Measurements from ENCODE around the gene SHKBP1. TPM values are rescaled to one million over a fixed set of nuclear protein-coding genes. Genes with fewer than 3 reads are reported as not detected.
A peak's percentile ranks its signal among the peaks of the same experiment; 100 is the strongest.

SHKBP1 gene
- total and polyA plus RNA-seq, 9 of the 15 experiments (the other 6 are each of a cell fraction or from before 2014, with no cell fraction given), result 1.2 to 58.1 (median 22.3) TPM

DNA sequence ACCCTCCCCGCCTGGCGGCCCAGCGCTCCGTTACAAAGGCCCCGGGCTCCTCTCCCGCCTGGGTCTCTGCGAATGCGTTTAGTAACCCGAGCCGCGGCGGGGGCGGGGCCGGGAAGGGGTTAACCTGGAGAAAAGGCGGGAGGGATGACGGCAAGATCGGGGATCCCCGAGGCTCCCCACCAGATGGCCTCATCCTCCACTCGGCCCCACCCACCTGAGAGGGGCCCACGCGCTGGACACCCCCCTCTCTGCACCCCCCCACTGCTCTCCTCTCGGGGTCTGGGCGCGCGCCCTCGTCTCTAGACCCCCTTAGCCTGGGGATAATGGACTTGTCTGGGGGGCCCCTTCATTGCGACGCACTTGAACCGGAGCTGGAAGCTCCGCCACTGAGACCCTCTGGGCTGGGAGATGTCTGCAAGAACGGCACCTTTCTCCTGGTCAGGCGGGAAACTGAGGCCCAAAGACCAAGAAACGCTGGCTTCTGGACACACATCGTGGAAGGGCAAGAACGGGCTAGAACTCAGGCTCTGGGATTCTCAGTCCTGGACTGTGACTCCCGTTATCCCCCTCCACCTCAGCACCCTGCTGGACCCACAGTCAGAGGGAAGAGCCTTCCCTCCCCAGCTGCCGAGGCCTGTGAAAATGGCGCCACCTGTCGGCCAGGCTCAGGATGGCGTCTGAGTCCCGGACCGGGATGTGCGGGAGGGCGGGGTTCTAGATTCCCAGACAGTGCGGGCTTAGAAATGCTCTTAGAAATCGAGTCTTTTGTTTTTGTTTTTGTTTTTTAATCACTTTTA is 21.6 kb downstream of the SHKBP1 start (continued):
- TF ChIP-seq, protein P1, sequence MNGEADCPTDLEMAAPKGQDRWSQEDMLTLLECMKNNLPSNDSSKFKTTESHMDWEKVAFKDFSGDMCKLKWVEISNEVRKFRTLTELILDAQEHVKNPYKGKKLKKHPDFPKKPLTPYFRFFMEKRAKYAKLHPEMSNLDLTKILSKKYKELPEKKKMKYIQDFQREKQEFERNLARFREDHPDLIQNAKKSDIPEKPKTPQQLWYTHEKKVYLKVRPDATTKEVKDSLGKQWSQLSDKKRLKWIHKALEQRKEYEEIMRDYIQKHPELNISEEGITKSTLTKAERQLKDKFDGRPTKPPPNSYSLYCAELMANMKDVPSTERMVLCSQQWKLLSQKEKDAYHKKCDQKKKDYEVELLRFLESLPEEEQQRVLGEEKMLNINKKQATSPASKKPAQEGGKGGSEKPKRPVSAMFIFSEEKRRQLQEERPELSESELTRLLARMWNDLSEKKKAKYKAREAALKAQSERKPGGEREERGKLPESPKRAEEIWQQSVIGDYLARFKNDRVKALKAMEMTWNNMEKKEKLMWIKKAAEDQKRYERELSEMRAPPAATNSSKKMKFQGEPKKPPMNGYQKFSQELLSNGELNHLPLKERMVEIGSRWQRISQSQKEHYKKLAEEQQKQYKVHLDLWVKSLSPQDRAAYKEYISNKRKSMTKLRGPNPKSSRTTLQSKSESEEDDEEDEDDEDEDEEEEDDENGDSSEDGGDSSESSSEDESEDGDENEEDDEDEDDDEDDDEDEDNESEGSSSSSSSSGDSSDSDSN (IDR thresholded peaks at IDR 0.05; ENCODE audit: borderline replicate concordance in 1 of 2, low read depth in 2 of 2, low read length in 2 of 2), result peak in 1 of 2 experiments; percentile 79; a peak in 1 of 4 replicates
- TF ChIP-seq, protein P2, sequence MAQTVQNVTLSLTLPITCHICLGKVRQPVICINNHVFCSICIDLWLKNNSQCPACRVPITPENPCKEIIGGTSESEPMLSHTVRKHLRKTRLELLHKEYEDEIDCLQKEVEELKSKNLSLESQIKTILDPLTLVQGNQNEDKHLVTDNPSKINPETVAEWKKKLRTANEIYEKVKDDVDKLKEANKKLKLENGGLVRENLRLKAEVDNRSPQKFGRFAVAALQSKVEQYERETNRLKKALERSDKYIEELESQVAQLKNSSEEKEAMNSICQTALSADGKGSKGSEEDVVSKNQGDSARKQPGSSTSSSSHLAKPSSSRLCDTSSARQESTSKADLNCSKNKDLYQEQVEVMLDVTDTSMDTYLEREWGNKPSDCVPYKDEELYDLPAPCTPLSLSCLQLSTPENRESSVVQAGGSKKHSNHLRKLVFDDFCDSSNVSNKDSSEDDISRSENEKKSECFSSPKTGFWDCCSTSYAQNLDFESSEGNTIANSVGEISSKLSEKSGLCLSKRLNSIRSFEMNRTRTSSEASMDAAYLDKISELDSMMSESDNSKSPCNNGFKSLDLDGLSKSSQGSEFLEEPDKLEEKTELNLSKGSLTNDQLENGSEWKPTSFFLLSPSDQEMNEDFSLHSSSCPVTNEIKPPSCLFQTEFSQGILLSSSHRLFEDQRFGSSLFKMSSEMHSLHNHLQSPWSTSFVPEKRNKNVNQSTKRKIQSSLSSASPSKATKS (CRISPR knock-in tag; IDR thresholded peaks at IDR 0.05), result no peak
- TF ChIP-seq, protein P3, sequence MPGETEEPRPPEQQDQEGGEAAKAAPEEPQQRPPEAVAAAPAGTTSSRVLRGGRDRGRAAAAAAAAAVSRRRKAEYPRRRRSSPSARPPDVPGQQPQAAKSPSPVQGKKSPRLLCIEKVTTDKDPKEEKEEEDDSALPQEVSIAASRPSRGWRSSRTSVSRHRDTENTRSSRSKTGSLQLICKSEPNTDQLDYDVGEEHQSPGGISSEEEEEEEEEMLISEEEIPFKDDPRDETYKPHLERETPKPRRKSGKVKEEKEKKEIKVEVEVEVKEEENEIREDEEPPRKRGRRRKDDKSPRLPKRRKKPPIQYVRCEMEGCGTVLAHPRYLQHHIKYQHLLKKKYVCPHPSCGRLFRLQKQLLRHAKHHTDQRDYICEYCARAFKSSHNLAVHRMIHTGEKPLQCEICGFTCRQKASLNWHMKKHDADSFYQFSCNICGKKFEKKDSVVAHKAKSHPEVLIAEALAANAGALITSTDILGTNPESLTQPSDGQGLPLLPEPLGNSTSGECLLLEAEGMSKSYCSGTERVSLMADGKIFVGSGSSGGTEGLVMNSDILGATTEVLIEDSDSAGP (CRISPR knock-in tag; IDR thresholded peaks at IDR 0.05), result no peak
- TF ChIP-seq CBFA2T2 (conservative IDR thresholded peaks at IDR 0.05), result no peak
- no peak for TF ChIP-seq KAT2B (IDR thresholded peaks at IDR 0.05; ENCODE audit: low read depth, low read length)
- TF ChIP-seq HNRNPK (IDR thresholded peaks at IDR 0.05; ENCODE audit: low read depth, low read length, poor library complexity, severe bottlenecking), result no peak
- TF ChIP-seq, protein P4, sequence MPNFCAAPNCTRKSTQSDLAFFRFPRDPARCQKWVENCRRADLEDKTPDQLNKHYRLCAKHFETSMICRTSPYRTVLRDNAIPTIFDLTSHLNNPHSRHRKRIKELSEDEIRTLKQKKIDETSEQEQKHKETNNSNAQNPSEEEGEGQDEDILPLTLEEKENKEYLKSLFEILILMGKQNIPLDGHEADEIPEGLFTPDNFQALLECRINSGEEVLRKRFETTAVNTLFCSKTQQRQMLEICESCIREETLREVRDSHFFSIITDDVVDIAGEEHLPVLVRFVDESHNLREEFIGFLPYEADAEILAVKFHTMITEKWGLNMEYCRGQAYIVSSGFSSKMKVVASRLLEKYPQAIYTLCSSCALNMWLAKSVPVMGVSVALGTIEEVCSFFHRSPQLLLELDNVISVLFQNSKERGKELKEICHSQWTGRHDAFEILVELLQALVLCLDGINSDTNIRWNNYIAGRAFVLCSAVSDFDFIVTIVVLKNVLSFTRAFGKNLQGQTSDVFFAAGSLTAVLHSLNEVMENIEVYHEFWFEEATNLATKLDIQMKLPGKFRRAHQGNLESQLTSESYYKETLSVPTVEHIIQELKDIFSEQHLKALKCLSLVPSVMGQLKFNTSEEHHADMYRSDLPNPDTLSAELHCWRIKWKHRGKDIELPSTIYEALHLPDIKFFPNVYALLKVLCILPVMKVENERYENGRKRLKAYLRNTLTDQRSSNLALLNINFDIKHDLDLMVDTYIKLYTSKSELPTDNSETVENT (CRISPR knock-in tag; IDR thresholded peaks at IDR 0.05), result no peak
- no peak for TF ChIP-seq MCM2 (IDR thresholded peaks at IDR 0.05; ENCODE audit: low read depth)
- peak; percentile 38 for TF ChIP-seq RBM39 (optimal IDR thresholded peaks at IDR 0.05; ENCODE audit: low read depth, low read length)
- TF ChIP-seq NCOA1 (IDR thresholded peaks at IDR 0.05; ENCODE audit: low read depth), result peak; percentile 59; the same call in 1 of the 2 replicates
- no peak for TF ChIP-seq ESRRA (IDR thresholded peaks at IDR 0.05; ENCODE audit: borderline replicate concordance, low read depth)
- TF ChIP-seq NFIC (IDR thresholded peaks at IDR 0.05), result no peak
- peak; percentile 16; the same call in 1 of the 2 replicates for TF ChIP-seq CREB1 (IDR thresholded peaks at IDR 0.05)
- no peak; the same call in none of the 2 replicates for TF ChIP-seq CREB1 (CRISPR knock-in tag; IDR thresholded peaks at IDR 0.05)
- TF ChIP-seq, protein P5, sequence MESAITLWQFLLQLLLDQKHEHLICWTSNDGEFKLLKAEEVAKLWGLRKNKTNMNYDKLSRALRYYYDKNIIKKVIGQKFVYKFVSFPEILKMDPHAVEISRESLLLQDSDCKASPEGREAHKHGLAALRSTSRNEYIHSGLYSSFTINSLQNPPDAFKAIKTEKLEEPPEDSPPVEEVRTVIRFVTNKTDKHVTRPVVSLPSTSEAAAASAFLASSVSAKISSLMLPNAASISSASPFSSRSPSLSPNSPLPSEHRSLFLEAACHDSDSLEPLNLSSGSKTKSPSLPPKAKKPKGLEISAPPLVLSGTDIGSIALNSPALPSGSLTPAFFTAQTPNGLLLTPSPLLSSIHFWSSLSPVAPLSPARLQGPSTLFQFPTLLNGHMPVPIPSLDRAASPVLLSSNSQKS (CRISPR knock-in tag; IDR thresholded peaks at IDR 0.05), result no peak
- TF ChIP-seq ZNF444 (CRISPR knock-in tag; IDR thresholded peaks at IDR 0.05), result no peak; the same call in 1 of the 2 replicates
- TF ChIP-seq SMARCC2 (IDR thresholded peaks at IDR 0.05; ENCODE audit: low read depth), result no peak
- no peak for TF ChIP-seq ERF (CRISPR knock-in tag; IDR thresholded peaks at IDR 0.05)
- no peak for TF ChIP-seq ZSCAN29 (IDR thresholded peaks at IDR 0.05)

Data from K562 (cell line).